Measurements from ENCODE around the gene RBP3.

- TF ChIP-seq CTCF (IDR thresholded peaks at IDR 0.05; ENCODE audit: borderline replicate concordance, extremely low read depth, low read length, poor library complexity, severe bottlenecking) = no peak
- no peak for TF ChIP-seq EZH2 (IDR thresholded peaks at IDR 0.05; ENCODE audit: borderline replicate concordance, low read depth, low read length, severe bottlenecking)
These were observed 53.9 kb downstream of the RBP3 start for GRCh38 chr10:47401874-47402640.

Measured in DND-41 (cell line).